HepG2 (cell line): ENCODE results near the gene STIM1. TPM values are rescaled to one million over a fixed set of nuclear protein-coding genes. Genes with fewer than 3 reads are reported as not detected.

Source experiments
- ARNT ChIP-seq: fragments of 450-650 bp; IDR thresholded peaks from 2 replicates; pipeline ENCODE4 v1.6.1; 2017
- ETV6 ChIP-seq: sonication (generic); formaldehyde crosslinking; conservative IDR thresholded peaks from 2 replicates; pipeline ENCODE4 v1.4.0; 2020; ENCODE audit warnings: missing genetic modification reagents
- HMGA1 ChIP-seq: sonication (generic); formaldehyde crosslinking; conservative IDR thresholded peaks from 2 replicates; pipeline ENCODE4 v1.4.0; 2020; ENCODE audit warnings: missing genetic modification reagents
- HNF4G ChIP-seq, 2 experiments: sonication (generic) in 1 of 2; formaldehyde crosslinking in 1 of 2; IDR thresholded peaks; 2 replicates each; pipeline versions ENCODE4 v1.4.0 to v1.6.1; 2011 to 2020; ENCODE audit warnings: borderline replicate concordance in 2 of 2, low read depth in 2 of 2, mild to moderate bottlenecking in 2 of 2, low read length in 1 of 2, missing genetic modification reagents in 1 of 2, moderate library complexity in 1 of 2
- HOXA7 ChIP-seq: sonication (generic); formaldehyde crosslinking; IDR thresholded peaks from 2 replicates; pipeline ENCODE4 v1.8.1; 2022; ENCODE audit warnings: mild to moderate bottlenecking, missing genetic modification reagents, moderate library complexity
- KDM2A ChIP-seq: sonication (generic); formaldehyde crosslinking; IDR thresholded peaks from 2 replicates; pipeline ENCODE4 v1.4.0; 2020; ENCODE audit warnings: low read depth, missing genetic modification reagents, borderline replicate concordance
- MBD4 ChIP-seq: IDR thresholded peaks from 2 replicates; pipeline ENCODE4 v1.6.1; 2012; ENCODE audit warnings: low read length, inconsistent platforms, borderline replicate concordance
- ONECUT2 ChIP-seq: sonication (generic); formaldehyde crosslinking; IDR thresholded peaks from 2 replicates; pipeline ENCODE4 v1.4.0; 2020; ENCODE audit warnings: missing genetic modification reagents
- SMAD1 ChIP-seq: sonication (generic); formaldehyde crosslinking; IDR thresholded peaks from 2 replicates; pipeline ENCODE4 v1.4.0; 2020; ENCODE audit warnings: missing genetic modification reagents, low read depth, mild to moderate bottlenecking, borderline replicate concordance
- SMC3 ChIP-seq: IDR thresholded peaks from 2 replicates; pipeline ENCODE4 v1.6.1; 2011; ENCODE audit warnings: low read length, improper control_type of control experiment
- SNRNP70 ChIP-seq: fragments of 200-400 bp; formaldehyde crosslinking; IDR thresholded peaks from 2 replicates; pipeline ENCODE4 v1.6.1; 2017; ENCODE audit warnings: mild to moderate bottlenecking, low read depth, low read length, moderate library complexity
- STAG1 ChIP-seq: sonication (generic); formaldehyde crosslinking; IDR thresholded peaks from 2 replicates; pipeline ENCODE4 v1.4.0; 2020; ENCODE audit warnings: missing genetic modification reagents
- WIZ ChIP-seq: sonication (generic); formaldehyde crosslinking; IDR thresholded peaks from 2 replicates; pipeline ENCODE4 v1.5.1; 2020; ENCODE audit warnings: mild to moderate bottlenecking, missing genetic modification reagents
- XRCC5 ChIP-seq: fragments of 200-400 bp; formaldehyde crosslinking; optimal IDR thresholded peaks from 2 replicates; pipeline ENCODE3; 2017; ENCODE audit warnings: mild to moderate bottlenecking, low read length
- YEATS2 ChIP-seq: sonication (generic); formaldehyde crosslinking; IDR thresholded peaks from 2 replicates; pipeline ENCODE4 v1.4.0; 2020; ENCODE audit warnings: missing genetic modification reagents, borderline replicate concordance
- YY1 ChIP-seq: IDR thresholded peaks from 2 replicates; pipeline ENCODE4 v1.6.1; 2011; ENCODE audit warnings: low read length, low read depth, moderate library complexity, mild to moderate bottlenecking; ENCODE audit not compliant: insufficient read depth, insufficient replicate concordance
- ZFY ChIP-seq: sonication (generic); formaldehyde crosslinking; IDR thresholded peaks from 2 replicates; pipeline ENCODE4 v1.4.0; 2020; ENCODE audit warnings: missing genetic modification reagents
- ZNF24 ChIP-seq: fragments of 450-650 bp; IDR thresholded peaks from 2 replicates; pipeline ENCODE4 v1.6.1; 2017; ENCODE audit warnings: antibody characterized with exemption, mild to moderate bottlenecking
- ZNF446 ChIP-seq: sonication (generic); formaldehyde crosslinking; IDR thresholded peaks from 2 replicates; pipeline ENCODE4 v1.5.0; 2020; ENCODE audit warnings: mild to moderate bottlenecking, missing genetic modification reagents
- ZSCAN31 ChIP-seq: sonication (generic); formaldehyde crosslinking; IDR thresholded peaks from 2 replicates; pipeline ENCODE4 v1.5.0; 2020; ENCODE audit warnings: low read depth, mild to moderate bottlenecking, missing genetic modification reagents
- polyA plus RNA-seq, 8 experiments: library from polyadenylated mRNA; depleted of rRNA in 3 of 8; stranded (reverse) in 7 of 8; unstranded in 1 of 8; fragments of >200 nt; fragmentation: Illumina TruSeq in 4 of 8; extraction: Trizol in 4 of 8; gene quantifications; 2 replicates each; pipeline versions ENCODE4 v1.2.1 to v1.2.3, GENCODE V29; 2011 to 2016; ENCODE audit warnings: low read depth in 4 of 8, missing spikeins in 1 of 8, mixed read lengths in 1 of 8; ENCODE audit not compliant: insufficient read depth in 1 of 8
- total RNA-seq, 5 experiments: library from RNA; depleted of rRNA; stranded (reverse); fragments of >200 nt; fragmentation: Illumina TruSeq; extraction: Trizol; gene quantifications; 2 replicates each; pipeline ENCODE4 v1.2.3, GENCODE V29; 2016; ENCODE audit warnings: low read depth in 1 of 5
- TF ChIP-seq, protein P1 (sequence below): sonication (generic); formaldehyde crosslinking; IDR thresholded peaks from 2 replicates; pipeline ENCODE4 v1.5.1; 2020; ENCODE audit warnings: mild to moderate bottlenecking, missing genetic modification reagents, borderline replicate concordance
- TF ChIP-seq, protein P2 (sequence below): sonication (generic); formaldehyde crosslinking; IDR thresholded peaks from 2 replicates; pipeline ENCODE4 v1.5.0; 2020; ENCODE audit warnings: mild to moderate bottlenecking, missing genetic modification reagents, moderate library complexity
- TF ChIP-seq, protein P3 (sequence below), 2 experiments: sonication (generic) in 1 of 2; formaldehyde crosslinking in 1 of 2; IDR thresholded peaks; 2 replicates each; pipeline versions ENCODE4 v1.4.0 to v1.6.1; 2016 to 2020; ENCODE audit warnings: borderline replicate concordance in 1 of 2, low read depth in 1 of 2, mild to moderate bottlenecking in 1 of 2, missing genetic modification reagents in 1 of 2

The STIM1 gene
- total and polyA plus RNA-seq, 2 of the 13 experiments (the other 11 are each of a cell fraction or from before 2014, with no cell fraction given) = 19.2 to 28.5 TPM

DNA sequence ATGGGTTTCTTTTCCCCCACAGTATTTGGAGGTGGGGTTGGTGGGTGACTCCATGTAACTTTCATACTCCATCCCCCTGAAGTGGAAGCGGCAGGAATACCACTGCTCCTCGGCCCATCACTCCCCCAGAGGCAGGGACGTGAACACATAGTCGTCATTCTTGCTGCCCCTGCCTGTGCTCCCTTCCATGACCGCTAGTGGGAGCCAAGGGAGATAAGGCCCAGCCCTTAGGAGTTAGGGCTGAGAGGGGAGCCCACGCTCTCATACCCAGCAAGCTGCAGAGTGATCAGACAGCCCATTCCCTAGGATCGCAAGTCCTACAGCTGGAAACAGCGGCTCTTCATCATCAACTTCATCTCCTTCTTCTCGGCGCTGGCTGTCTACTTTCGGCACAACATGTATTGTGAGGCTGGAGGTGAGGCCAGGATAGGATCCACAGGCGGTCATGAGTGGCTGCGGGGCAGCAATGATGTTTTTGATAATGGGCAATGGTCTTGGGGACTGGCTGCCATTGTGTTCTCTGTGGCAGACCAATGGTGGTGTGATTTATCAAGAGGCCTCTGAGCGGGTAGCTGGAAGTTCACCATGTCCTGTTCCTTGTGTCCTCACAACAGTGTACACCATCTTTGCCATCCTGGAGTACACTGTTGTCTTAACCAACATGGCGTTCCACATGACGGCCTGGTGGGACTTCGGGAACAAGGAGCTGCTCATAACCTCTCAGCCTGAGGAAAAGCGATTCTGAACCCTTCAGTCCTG, 30.6 kb upstream of the STIM1 start (continued):
- TF ChIP-seq ZFY (CRISPR knock-in tag) (peak; percentile 53; the same call in 1 of the 2 replicates), HMGA1 (no peak), SMC3 (peak; percentile 43; the same call in 1 of the 2 replicates), KDM2A (CRISPR knock-in tag) (peak; percentile 36; the same call in 1 of the 2 replicates), SMAD1 (CRISPR knock-in tag) (no peak), HNF4G (IDR thresholded peaks at IDR 0.05; ENCODE audit: borderline replicate concordance, low read depth, low read length) (no peak), HNF4G (CRISPR knock-in tag; IDR thresholded peaks at IDR 0.05; ENCODE audit: borderline replicate concordance, low read depth) (no peak), ZSCAN31 (0 out of 2 replicates have a peak, but pooled peaks have one; percentile 40), YEATS2 (CRISPR knock-in tag) (no peak), HOXA7 (CRISPR knock-in tag) (no peak), ZNF24 (no peak), ARNT (no peak), STAG1 (CRISPR knock-in tag) (peak; percentile 75), MBD4 (no peak), YY1 (no peak), ETV6 (CRISPR knock-in tag) (no peak), ZNF446 (CRISPR knock-in tag) (no peak), SNRNP70 (no peak), ONECUT2 (CRISPR knock-in tag) (no peak), XRCC5 (peak; percentile 93), WIZ (CRISPR knock-in tag) (no peak)
- TF ChIP-seq, protein P1, sequence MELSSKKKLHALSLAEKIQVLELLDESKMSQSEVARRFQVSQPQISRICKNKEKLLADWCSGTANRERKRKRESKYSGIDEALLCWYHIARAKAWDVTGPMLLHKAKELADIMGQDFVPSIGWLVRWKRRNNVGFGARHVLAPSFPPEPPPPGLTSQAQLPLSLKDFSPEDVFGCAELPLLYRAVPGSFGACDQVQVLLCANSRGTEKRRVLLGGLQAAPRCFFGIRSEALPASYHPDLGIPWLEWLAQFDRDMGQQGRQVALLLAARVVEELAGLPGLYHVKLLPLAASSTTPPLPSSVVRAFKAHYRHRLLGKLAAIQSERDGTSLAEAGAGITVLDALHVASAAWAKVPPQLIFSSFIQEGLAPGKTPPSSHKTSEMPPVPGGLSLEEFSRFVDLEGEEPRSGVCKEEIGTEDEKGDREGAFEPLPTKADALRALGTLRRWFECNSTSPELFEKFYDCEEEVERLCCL (CRISPR knock-in tag) = no peak
- TF ChIP-seq, protein P2, sequence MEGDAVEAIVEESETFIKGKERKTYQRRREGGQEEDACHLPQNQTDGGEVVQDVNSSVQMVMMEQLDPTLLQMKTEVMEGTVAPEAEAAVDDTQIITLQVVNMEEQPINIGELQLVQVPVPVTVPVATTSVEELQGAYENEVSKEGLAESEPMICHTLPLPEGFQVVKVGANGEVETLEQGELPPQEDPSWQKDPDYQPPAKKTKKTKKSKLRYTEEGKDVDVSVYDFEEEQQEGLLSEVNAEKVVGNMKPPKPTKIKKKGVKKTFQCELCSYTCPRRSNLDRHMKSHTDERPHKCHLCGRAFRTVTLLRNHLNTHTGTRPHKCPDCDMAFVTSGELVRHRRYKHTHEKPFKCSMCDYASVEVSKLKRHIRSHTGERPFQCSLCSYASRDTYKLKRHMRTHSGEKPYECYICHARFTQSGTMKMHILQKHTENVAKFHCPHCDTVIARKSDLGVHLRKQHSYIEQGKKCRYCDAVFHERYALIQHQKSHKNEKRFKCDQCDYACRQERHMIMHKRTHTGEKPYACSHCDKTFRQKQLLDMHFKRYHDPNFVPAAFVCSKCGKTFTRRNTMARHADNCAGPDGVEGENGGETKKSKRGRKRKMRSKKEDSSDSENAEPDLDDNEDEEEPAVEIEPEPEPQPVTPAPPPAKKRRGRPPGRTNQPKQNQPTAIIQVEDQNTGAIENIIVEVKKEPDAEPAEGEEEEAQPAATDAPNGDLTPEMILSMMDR (CRISPR knock-in tag) = peak; percentile 86
- TF ChIP-seq, protein P3, sequence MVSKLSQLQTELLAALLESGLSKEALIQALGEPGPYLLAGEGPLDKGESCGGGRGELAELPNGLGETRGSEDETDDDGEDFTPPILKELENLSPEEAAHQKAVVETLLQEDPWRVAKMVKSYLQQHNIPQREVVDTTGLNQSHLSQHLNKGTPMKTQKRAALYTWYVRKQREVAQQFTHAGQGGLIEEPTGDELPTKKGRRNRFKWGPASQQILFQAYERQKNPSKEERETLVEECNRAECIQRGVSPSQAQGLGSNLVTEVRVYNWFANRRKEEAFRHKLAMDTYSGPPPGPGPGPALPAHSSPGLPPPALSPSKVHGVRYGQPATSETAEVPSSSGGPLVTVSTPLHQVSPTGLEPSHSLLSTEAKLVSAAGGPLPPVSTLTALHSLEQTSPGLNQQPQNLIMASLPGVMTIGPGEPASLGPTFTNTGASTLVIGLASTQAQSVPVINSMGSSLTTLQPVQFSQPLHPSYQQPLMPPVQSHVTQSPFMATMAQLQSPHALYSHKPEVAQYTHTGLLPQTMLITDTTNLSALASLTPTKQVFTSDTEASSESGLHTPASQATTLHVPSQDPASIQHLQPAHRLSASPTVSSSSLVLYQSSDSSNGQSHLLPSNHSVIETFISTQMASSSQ (IDR thresholded peaks at IDR 0.05; ENCODE audit: low read depth) = no peak
- TF ChIP-seq, protein P3 (CRISPR knock-in tag; IDR thresholded peaks at IDR 0.05; ENCODE audit: borderline replicate concordance) = 0 out of 2 replicates have a peak, but pooled peaks have one; percentile 17
